Esophagus squamous epithelium (tissue), 4 donors: Measurements from ENCODE around the gene SOX9.

Source experiments
- POLR2A ChIP-seq, 4 donors: fragments of 450-650 bp; IDR thresholded peaks; one replicate each; pipeline ENCODE4 v1.6.1; 2017; ENCODE audit warnings: antibody characterized with exemption in 4 of 4, mild to moderate bottlenecking in 4 of 4, moderate library complexity in 3 of 4
- TF ChIP-seq, protein P1 (sequence below), 6 experiments: fragments of 450-650 bp in 4 of 6; fragments of 200-600 bp in 2 of 6; sonication (generic) in 2 of 6; IDR thresholded peaks; one replicate each; pipeline ENCODE4 v1.5.1; 2016 to 2019; ENCODE audit warnings: antibody characterized with exemption in 6 of 6, mild to moderate bottlenecking in 4 of 6, moderate library complexity in 4 of 6

DNA sequence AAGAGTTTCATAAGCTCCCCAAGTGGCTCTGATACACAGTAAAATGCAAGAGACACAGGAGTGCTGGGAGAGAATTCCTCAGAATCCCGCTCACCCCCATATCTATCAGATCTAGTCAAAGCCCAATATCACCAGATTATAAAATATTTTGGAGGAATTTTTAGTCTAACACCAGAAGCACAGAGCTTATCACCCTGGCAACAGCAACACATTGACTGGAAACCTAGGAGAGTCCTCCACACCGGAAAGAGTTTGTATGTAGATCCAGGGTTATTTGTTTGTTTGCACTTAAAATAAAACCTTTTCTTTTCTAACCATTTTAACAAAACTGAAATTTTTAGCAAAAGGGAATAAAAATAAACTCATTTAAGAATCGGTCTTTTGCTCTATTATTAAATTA, 7.2 kb downstream of the SOX9 start:
- TF ChIP-seq, protein P1, sequence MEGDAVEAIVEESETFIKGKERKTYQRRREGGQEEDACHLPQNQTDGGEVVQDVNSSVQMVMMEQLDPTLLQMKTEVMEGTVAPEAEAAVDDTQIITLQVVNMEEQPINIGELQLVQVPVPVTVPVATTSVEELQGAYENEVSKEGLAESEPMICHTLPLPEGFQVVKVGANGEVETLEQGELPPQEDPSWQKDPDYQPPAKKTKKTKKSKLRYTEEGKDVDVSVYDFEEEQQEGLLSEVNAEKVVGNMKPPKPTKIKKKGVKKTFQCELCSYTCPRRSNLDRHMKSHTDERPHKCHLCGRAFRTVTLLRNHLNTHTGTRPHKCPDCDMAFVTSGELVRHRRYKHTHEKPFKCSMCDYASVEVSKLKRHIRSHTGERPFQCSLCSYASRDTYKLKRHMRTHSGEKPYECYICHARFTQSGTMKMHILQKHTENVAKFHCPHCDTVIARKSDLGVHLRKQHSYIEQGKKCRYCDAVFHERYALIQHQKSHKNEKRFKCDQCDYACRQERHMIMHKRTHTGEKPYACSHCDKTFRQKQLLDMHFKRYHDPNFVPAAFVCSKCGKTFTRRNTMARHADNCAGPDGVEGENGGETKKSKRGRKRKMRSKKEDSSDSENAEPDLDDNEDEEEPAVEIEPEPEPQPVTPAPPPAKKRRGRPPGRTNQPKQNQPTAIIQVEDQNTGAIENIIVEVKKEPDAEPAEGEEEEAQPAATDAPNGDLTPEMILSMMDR (IDR thresholded peaks at IDR 0.05) = no peak
- no peak for TF ChIP-seq POLR2A (IDR thresholded peaks at IDR 0.05)
